ENCODE results near the gene TRAPPC3L.

GRCh38 chr6:116535109-116535508 lies 10.4 kb downstream of the TRAPPC3L start:
- no peak for TF ChIP-seq CTCF (IDR thresholded peaks at IDR 0.05)
- no peak for TF ChIP-seq POLR2A (IDR thresholded peaks at IDR 0.05)
